Loucy (cell line): Measurements from ENCODE around the gene GPR153.

ENCODE experiments used
- H2AFZ ChIP-seq: fragments of 200-600 bp; sonication (generic); 2 replicates; pipeline ENCODE4 v1.6.0; 2016; ENCODE audit warnings: antibody characterized with exemption, mild to moderate bottlenecking, low read length, moderate library complexity
- H3F3A ChIP-seq: fragments of 200-600 bp; 2 replicates; pipeline ENCODE4 v1.6.0; 2016; ENCODE audit warnings: antibody characterized with exemption, low read depth, mild to moderate bottlenecking
- H3K27me3 ChIP-seq: fragments of 200-600 bp; sonication (generic); 2 replicates; pipeline ENCODE4 v1.6.1; 2014; ENCODE audit warnings: low read length, mild to moderate bottlenecking; ENCODE audit not compliant: insufficient read depth, poor library complexity, severe bottlenecking
- H3K36me3 ChIP-seq: fragments of 200-600 bp; sonication (generic); 2 replicates; pipeline ENCODE4 v1.6.1; 2016; ENCODE audit warnings: low read length; ENCODE audit not compliant: insufficient read depth
- H3K4me1 ChIP-seq: fragments of 200-600 bp; sonication (generic); 2 replicates; pipeline ENCODE4 v1.5.1; 2014; ENCODE audit warnings: low read length, mild to moderate bottlenecking; ENCODE audit not compliant: insufficient read depth, poor library complexity, severe bottlenecking
- H3K4me2 ChIP-seq: fragments of 200-600 bp; sonication (generic); 2 replicates; pipeline ENCODE4 v1.6.0; 2014; ENCODE audit warnings: antibody characterized with exemption, low read length, low read depth, mild to moderate bottlenecking; ENCODE audit not compliant: poor library complexity, severe bottlenecking
- H3K4me3 ChIP-seq: fragments of 200-600 bp; sonication (generic); 2 replicates; pipeline ENCODE4 v1.5.1; 2014; ENCODE audit warnings: low read length, mild to moderate bottlenecking, mixed read lengths; ENCODE audit not compliant: poor library complexity, severe bottlenecking
- H3K79me2 ChIP-seq: fragments of 200-600 bp; sonication (generic); 2 replicates; pipeline ENCODE4 v1.6.1; 2014; ENCODE audit warnings: low read length; ENCODE audit not compliant: insufficient read depth
- H3K9ac ChIP-seq: fragments of 200-600 bp; sonication (generic); 2 replicates; pipeline ENCODE4 v1.6.0; 2014; ENCODE audit warnings: mild to moderate bottlenecking, low read depth, low read length, moderate library complexity; ENCODE audit not compliant: poor library complexity, severe bottlenecking
- H3K9me2 ChIP-seq: fragments of 200-600 bp; sonication (generic); replicated peaks from 2 replicates; pipeline ENCODE4 v1.6.1; 2016; ENCODE audit warnings: low read depth, low read length, mixed read lengths
- H3K9me3 ChIP-seq: fragments of 200-600 bp; sonication (generic); 2 replicates; pipeline ENCODE4 v1.6.1; 2014; ENCODE audit warnings: mild to moderate bottlenecking, antibody characterized with exemption, low read length, low read depth; ENCODE audit not compliant: insufficient read depth
- H4K20me1 ChIP-seq: fragments of 200-600 bp; sonication (generic); 2 replicates; pipeline ENCODE4 v1.6.0; 2014; ENCODE audit warnings: antibody characterized with exemption, low read length, mild to moderate bottlenecking; ENCODE audit not compliant: insufficient read depth, poor library complexity, severe bottlenecking
- CTCF ChIP-seq: fragments of 200-600 bp; sonication (generic); conservative IDR thresholded peaks from 2 replicates; pipeline ENCODE4 v1.5.1; 2014; ENCODE audit warnings: mild to moderate bottlenecking, antibody characterized with exemption, low read length
- EZH2phosphoT487 ChIP-seq: fragments of 200-600 bp; IDR thresholded peaks from 2 replicates; pipeline ENCODE4 v1.6.1; 2018; ENCODE audit warnings: antibody characterized with exemption, mild to moderate bottlenecking, moderate library complexity, borderline replicate concordance

Gene GPR153

GRCh38 chr1:6272868-6273267 is 12.0 kb upstream of the GPR153 start:
- H2AFZ ChIP-seq = no peak overlapping the region
- H3K9me2 ChIP-seq = no peaks in the 10 kb centered on the region
- H3K36me3 ChIP-seq = no peaks in the 10 kb centered on the region
- H3K79me2 ChIP-seq = no peaks in the 10 kb centered on the region
- no peaks in the 10 kb centered on the region for H4K20me1 ChIP-seq
- H3K4me1 ChIP-seq = peaks cover 9% of the 10 kb centered on the region
- no peak overlapping the region for H3K9ac ChIP-seq
- H3K9me3 ChIP-seq = no peaks in the 10 kb centered on the region
- no peak overlapping the region for H3K4me2 ChIP-seq
- H3F3A ChIP-seq = no peaks in the 10 kb centered on the region
- TF ChIP-seq EZH2phosphoT487 (no peak), CTCF (no peak)
- no peak overlapping the region for H3K4me3 ChIP-seq
- H3K27me3 ChIP-seq = no peaks in the 10 kb centered on the region

- Histone ChIP-seq H3K4me3 (no peak overlapping the region), H3K79me2 (no peaks in the 10 kb centered on the region), H3F3A (no peaks in the 10 kb centered on the region), H3K36me3 (no peaks in the 10 kb centered on the region), H2AFZ (no peak overlapping the region), H4K20me1 (no peaks in the 10 kb centered on the region), H3K27me3 (no peaks in the 10 kb centered on the region), H3K4me2 (no peak overlapping the region), H3K9ac (no peak overlapping the region), H3K4me1 (peaks cover 9% of the 10 kb centered on the region), H3K9me3 (no peaks in the 10 kb centered on the region), H3K9me2 (no peaks in the 10 kb centered on the region)
- TF ChIP-seq EZH2phosphoT487 = no peak
Measured at GRCh38 chr1:6272452-6272851, 11.6 kb upstream of the GPR153 start.

GRCh38 chr1:6271554-6271953 is 10.7 kb upstream of the GPR153 start:
- TF ChIP-seq CTCF = no peak
- TF ChIP-seq EZH2phosphoT487 = no peak
- Histone ChIP-seq H3F3A (no peaks in the 10 kb centered on the region), H3K4me2 (no peak overlapping the region), H3K9ac (no peak overlapping the region), H3K27me3 (no peaks in the 10 kb centered on the region), H3K36me3 (no peaks in the 10 kb centered on the region), H3K79me2 (no peaks in the 10 kb centered on the region), H4K20me1 (no peaks in the 10 kb centered on the region), H2AFZ (no peak overlapping the region), H3K9me3 (no peaks in the 10 kb centered on the region), H3K4me1 (peaks cover 9% of the 10 kb centered on the region), H3K9me2 (no peaks in the 10 kb centered on the region), H3K4me3 (no peak overlapping the region)

- Histone ChIP-seq H2AFZ (no peak overlapping the region), H3K9me2 (no peaks in the 10 kb centered on the region), H3K4me1 (peaks cover 9% of the 10 kb centered on the region), H3K4me3 (no peak overlapping the region), H3K9me3 (no peaks in the 10 kb centered on the region), H3K9ac (peak overlapping the region; percentile 8), H3K4me2 (no peak overlapping the region), H3K27me3 (no peaks in the 10 kb centered on the region), H3F3A (no peaks in the 10 kb centered on the region), H4K20me1 (no peaks in the 10 kb centered on the region), H3K79me2 (no peaks in the 10 kb centered on the region), H3K36me3 (no peaks in the 10 kb centered on the region)
- no peak for TF ChIP-seq CTCF
- no peak for TF ChIP-seq EZH2phosphoT487
Measured at GRCh38 chr1:6271006-6271405, 10.1 kb upstream of the GPR153 start.
